ENCODE data around the gene B3GAT1. TPM values are rescaled to one million over a fixed set of nuclear protein-coding genes. Genes with fewer than 3 reads are reported as not detected.

The B3GAT1 gene
- total RNA-seq, 1 experiment from 2014 or later: not detected

DNA sequence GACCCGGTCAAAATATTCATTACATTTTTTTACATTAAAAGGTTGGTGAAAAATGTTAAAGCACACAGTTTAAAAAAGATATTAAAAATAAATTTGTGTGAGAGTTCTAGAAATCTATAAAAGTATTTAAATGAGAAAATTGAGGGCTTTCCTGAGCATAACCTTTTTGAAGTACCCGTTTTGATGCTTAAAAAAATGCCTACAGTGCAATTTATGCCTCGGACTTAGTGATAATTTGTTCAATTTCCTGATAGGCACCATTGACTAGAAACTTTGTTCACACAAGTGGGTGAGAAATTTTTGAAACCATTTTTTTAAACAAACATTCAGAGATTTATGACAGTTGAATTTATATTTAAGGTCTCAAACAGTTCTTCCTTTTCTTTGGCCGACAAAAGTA lies 29.7 kb upstream of the B3GAT1 start:
- no peaks in the 10 kb centered on the region for H3K27me3 ChIP-seq (ENCODE audit: insufficient read depth, low read length)
- H3K36me3 ChIP-seq (ENCODE audit: control insufficient read depth in 1 of 2, insufficient read depth in 2 of 2, low read length in 2 of 2): no peaks in the 10 kb centered on the region; a peak in 1 of 4 replicates
- H4K20me1 ChIP-seq (ENCODE audit: insufficient read depth): no peaks in the 10 kb centered on the region
- no peaks in the 10 kb centered on the region for H3K9me3 ChIP-seq (ENCODE audit: control insufficient read depth in 1 of 2, insufficient read depth in 1 of 2, low read depth in 1 of 2, low read length in 2 of 2)
- no peak overlapping the region for H3K27ac ChIP-seq (ENCODE audit: low read depth, low read length)
- ChIA-PET RAD21 (ENCODE audit: low non-redundant PET in 1 of 2, low total read pairs in 2 of 2, uncharacterized antibody in 2 of 2, unreplicated experiment in 2 of 2) (no interaction called here), POLR2A (no interaction called here), CTCF (no interaction called here)
- ATAC-seq (no peak), DNase-seq (ENCODE audit: low read depth, low spot score) (no peak)
- H3K79me2 ChIP-seq (ENCODE audit: insufficient read depth, low read length): no peaks in the 10 kb centered on the region
- H3K9ac ChIP-seq (ENCODE audit: low read length): no peak overlapping the region
- no peaks in the 10 kb centered on the region for H3K9me2 ChIP-seq (ENCODE audit: insufficient read depth)
- no peak overlapping the region for H2AFZ ChIP-seq (ENCODE audit: low read depth, low read length, poor library complexity, severe bottlenecking)
- BruUV-seq (replicated peaks): no TSS peak
- no peak overlapping the region for H3K4me2 ChIP-seq (ENCODE audit: low read length)
- no peak overlapping the region for H3K4me3 ChIP-seq (replicated peaks in 1 of 2; ENCODE audit: low read depth in 1 of 2, low read length in 2 of 2)
- intact Hi-C loops (cut with micrococcal nuclease): no loop called here
- no peaks in the 10 kb centered on the region for H3K4me1 ChIP-seq (ENCODE audit: control insufficient read depth in 1 of 2, insufficient read depth in 2 of 2, low read length in 2 of 2)
- TF ChIP-seq SRF (IDR thresholded peaks at IDR 0.05; ENCODE audit: low read depth) (no peak), YY1 (IDR thresholded peaks at IDR 0.05; ENCODE audit: extremely low read depth, insufficient replicate concordance, low read depth, low read length) (no peak), EGR1 (IDR thresholded peaks at IDR 0.05; ENCODE audit: low read depth) (no peak), CBX3 (IDR thresholded peaks at IDR 0.05; ENCODE audit: low read depth) (no peak), RAD21 (IDR thresholded peaks at IDR 0.05; ENCODE audit: low read depth) (no peak), ZNF274 (IDR thresholded peaks at IDR 0.05; ENCODE audit: low read depth, low read length) (no peak), SIN3A (IDR thresholded peaks at IDR 0.05; ENCODE audit: low read depth) (no peak), EZH2phosphoT487 (IDR thresholded peaks at IDR 0.05; ENCODE audit: borderline replicate concordance) (no peak), SP1 (IDR thresholded peaks at IDR 0.05; ENCODE audit: low read depth) (no peak), POLR2A (IDR thresholded peaks at IDR 0.05; ENCODE audit: borderline replicate concordance, extremely low read depth, insufficient read depth, insufficient read length) (no peak)
- TF ChIP-seq, protein P1, sequence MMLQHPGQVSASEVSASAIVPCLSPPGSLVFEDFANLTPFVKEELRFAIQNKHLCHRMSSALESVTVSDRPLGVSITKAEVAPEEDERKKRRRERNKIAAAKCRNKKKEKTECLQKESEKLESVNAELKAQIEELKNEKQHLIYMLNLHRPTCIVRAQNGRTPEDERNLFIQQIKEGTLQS (IDR thresholded peaks at IDR 0.05): no peak
- TF ChIP-seq, protein P2, sequence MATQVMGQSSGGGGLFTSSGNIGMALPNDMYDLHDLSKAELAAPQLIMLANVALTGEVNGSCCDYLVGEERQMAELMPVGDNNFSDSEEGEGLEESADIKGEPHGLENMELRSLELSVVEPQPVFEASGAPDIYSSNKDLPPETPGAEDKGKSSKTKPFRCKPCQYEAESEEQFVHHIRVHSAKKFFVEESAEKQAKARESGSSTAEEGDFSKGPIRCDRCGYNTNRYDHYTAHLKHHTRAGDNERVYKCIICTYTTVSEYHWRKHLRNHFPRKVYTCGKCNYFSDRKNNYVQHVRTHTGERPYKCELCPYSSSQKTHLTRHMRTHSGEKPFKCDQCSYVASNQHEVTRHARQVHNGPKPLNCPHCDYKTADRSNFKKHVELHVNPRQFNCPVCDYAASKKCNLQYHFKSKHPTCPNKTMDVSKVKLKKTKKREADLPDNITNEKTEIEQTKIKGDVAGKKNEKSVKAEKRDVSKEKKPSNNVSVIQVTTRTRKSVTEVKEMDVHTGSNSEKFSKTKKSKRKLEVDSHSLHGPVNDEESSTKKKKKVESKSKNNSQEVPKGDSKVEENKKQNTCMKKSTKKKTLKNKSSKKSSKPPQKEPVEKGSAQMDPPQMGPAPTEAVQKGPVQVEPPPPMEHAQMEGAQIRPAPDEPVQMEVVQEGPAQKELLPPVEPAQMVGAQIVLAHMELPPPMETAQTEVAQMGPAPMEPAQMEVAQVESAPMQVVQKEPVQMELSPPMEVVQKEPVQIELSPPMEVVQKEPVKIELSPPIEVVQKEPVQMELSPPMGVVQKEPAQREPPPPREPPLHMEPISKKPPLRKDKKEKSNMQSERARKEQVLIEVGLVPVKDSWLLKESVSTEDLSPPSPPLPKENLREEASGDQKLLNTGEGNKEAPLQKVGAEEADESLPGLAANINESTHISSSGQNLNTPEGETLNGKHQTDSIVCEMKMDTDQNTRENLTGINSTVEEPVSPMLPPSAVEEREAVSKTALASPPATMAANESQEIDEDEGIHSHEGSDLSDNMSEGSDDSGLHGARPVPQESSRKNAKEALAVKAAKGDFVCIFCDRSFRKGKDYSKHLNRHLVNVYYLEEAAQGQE (IDR thresholded peaks at IDR 0.05; ENCODE audit: low read depth): no peak
- TF ChIP-seq, protein P3, sequence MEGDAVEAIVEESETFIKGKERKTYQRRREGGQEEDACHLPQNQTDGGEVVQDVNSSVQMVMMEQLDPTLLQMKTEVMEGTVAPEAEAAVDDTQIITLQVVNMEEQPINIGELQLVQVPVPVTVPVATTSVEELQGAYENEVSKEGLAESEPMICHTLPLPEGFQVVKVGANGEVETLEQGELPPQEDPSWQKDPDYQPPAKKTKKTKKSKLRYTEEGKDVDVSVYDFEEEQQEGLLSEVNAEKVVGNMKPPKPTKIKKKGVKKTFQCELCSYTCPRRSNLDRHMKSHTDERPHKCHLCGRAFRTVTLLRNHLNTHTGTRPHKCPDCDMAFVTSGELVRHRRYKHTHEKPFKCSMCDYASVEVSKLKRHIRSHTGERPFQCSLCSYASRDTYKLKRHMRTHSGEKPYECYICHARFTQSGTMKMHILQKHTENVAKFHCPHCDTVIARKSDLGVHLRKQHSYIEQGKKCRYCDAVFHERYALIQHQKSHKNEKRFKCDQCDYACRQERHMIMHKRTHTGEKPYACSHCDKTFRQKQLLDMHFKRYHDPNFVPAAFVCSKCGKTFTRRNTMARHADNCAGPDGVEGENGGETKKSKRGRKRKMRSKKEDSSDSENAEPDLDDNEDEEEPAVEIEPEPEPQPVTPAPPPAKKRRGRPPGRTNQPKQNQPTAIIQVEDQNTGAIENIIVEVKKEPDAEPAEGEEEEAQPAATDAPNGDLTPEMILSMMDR (IDR thresholded peaks at IDR 0.05 in 2 of 3, conservative IDR thresholded peaks at IDR 0.05 in 1 of 3; ENCODE audit: borderline replicate concordance in 1 of 3, insufficient read depth in 1 of 3, low read depth in 2 of 3, low read length in 2 of 3): no peak

Data from HCT116 (cell line).